Measurements from ENCODE around the gene OSBPL8. TPM values are rescaled to one million over a fixed set of nuclear protein-coding genes. Genes with fewer than 3 reads are reported as not detected.

Gene OSBPL8
- total and polyA plus RNA-seq, 10 of the 15 experiments (the other 5 are each of a cell fraction or from before 2014, with no cell fraction given) = 10.4 to 58.0 (median 32.0) TPM

DNA sequence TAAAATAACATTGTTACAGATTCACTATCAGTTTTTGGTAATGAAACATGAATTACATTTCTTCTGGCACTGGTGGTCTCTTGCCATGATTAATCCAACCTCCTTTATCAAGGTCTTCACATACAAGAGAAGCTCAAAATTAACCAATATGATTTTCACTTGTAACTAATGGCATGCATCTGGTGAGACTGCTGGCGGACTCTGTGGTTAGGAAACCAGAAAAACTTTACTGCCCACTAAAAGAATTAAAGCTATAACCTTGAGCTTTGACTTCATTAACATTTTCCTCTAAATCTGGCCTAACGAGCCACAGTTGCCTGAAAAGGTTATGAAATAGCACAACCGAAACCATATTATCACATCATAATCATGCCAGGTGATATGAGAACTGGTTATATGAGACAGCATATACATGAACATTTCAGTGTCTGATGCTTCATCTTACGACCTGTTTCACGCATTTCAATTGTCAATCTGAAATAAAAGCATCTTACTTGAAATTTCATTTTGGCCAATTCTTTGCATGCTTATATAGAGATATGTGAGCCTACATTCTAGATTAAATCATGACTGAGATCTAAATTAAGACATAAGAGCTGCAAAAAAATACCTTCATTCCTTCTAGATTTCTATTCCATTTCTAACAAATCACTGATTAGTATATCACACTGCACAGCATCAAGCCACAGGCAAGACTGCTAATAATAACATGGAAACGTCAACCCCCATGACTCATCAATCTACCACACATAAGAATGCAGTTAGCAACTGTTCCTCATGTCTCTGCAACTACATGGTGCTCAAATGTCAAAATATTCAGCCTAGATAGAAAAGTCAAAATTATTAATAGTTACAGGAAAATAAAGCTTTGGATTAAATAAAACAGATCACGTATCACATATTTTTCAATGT lies 89.3 kb downstream of the OSBPL8 start (continued):
- TF ChIP-seq, protein P1, sequence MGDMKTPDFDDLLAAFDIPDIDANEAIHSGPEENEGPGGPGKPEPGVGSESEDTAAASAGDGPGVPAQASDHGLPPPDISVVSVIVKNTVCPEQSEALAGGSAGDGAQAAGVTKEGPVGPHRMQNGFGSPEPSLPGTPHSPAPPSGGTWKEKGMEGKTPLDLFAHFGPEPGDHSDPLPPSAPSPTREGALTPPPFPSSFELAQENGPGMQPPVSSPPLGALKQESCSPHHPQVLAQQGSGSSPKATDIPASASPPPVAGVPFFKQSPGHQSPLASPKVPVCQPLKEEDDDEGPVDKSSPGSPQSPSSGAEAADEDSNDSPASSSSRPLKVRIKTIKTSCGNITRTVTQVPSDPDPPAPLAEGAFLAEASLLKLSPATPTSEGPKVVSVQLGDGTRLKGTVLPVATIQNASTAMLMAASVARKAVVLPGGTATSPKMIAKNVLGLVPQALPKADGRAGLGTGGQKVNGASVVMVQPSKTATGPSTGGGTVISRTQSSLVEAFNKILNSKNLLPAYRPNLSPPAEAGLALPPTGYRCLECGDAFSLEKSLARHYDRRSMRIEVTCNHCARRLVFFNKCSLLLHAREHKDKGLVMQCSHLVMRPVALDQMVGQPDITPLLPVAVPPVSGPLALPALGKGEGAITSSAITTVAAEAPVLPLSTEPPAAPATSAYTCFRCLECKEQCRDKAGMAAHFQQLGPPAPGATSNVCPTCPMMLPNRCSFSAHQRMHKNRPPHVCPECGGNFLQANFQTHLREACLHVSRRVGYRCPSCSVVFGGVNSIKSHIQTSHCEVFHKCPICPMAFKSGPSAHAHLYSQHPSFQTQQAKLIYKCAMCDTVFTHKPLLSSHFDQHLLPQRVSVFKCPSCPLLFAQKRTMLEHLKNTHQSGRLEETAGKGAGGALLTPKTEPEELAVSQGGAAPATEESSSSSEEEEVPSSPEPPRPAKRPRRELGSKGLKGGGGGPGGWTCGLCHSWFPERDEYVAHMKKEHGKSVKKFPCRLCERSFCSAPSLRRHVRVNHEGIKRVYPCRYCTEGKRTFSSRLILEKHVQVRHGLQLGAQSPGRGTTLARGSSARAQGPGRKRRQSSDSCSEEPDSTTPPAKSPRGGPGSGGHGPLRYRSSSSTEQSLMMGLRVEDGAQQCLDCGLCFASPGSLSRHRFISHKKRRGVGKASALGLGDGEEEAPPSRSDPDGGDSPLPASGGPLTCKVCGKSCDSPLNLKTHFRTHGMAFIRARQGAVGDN (IDR thresholded peaks at IDR 0.05) = no peak
- TF ChIP-seq TCF3 (IDR thresholded peaks at IDR 0.05; ENCODE audit: borderline replicate concordance, insufficient read depth, low read depth, low read length) (no peak), MXI1 (IDR thresholded peaks at IDR 0.05; ENCODE audit: low read depth, low read length) (no peak), BRCA1 (IDR thresholded peaks at IDR 0.05; ENCODE audit: low read depth, low read length) (no peak), NR2C1 (IDR thresholded peaks at IDR 0.05) (no peak), RUNX3 (IDR thresholded peaks at IDR 0.05; ENCODE audit: low read length) (peak; percentile 47; the same call in 1 of the 2 replicates), KLF5 (IDR thresholded peaks at IDR 0.05; ENCODE audit: partially characterized antibody) (no peak), BCL11A (IDR thresholded peaks at IDR 0.05; ENCODE audit: low read depth, low read length) (no peak), POLR2A (IDR thresholded peaks at IDR 0.05; ENCODE audit: low read depth, low read length) (no peak), JUND (IDR thresholded peaks at IDR 0.05; ENCODE audit: low read depth, low read length) (peak; percentile 29; the same call in 1 of the 2 replicates), EP300 (IDR thresholded peaks at IDR 0.05; ENCODE audit: borderline replicate concordance in 1 of 2, control insufficient read depth in 1 of 2, low read depth in 2 of 2, low read length in 2 of 2) (no peak), TARDBP (IDR thresholded peaks at IDR 0.05; ENCODE audit: borderline replicate concordance) (no peak), CREM (IDR thresholded peaks at IDR 0.05; ENCODE audit: low read depth) (no peak; the same call in 1 of the 2 replicates), SPI1 (IDR thresholded peaks at IDR 0.05; ENCODE audit: borderline replicate concordance, insufficient read depth, low read depth, low read length) (no peak), PML (IDR thresholded peaks at IDR 0.05; ENCODE audit: low read length) (no peak), NR2C2 (IDR thresholded peaks at IDR 0.05; ENCODE audit: borderline replicate concordance, control insufficient read depth, insufficient read length, low read depth) (no peak), RB1 (IDR thresholded peaks at IDR 0.05; ENCODE audit: borderline replicate concordance) (no peak), ETV6 (conservative IDR thresholded peaks at IDR 0.05 in 1 of 2, IDR thresholded peaks at IDR 0.05 in 1 of 2; ENCODE audit: borderline replicate concordance in 1 of 2, low read depth in 1 of 2) (no peak), FOS (IDR thresholded peaks at IDR 0.05; ENCODE audit: borderline replicate concordance, extremely low read depth, insufficient read length) (no peak)
- TF ChIP-seq, protein P2, sequence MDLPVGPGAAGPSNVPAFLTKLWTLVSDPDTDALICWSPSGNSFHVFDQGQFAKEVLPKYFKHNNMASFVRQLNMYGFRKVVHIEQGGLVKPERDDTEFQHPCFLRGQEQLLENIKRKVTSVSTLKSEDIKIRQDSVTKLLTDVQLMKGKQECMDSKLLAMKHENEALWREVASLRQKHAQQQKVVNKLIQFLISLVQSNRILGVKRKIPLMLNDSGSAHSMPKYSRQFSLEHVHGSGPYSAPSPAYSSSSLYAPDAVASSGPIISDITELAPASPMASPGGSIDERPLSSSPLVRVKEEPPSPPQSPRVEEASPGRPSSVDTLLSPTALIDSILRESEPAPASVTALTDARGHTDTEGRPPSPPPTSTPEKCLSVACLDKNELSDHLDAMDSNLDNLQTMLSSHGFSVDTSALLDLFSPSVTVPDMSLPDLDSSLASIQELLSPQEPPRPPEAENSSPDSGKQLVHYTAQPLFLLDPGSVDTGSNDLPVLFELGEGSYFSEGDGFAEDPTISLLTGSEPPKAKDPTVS (IDR thresholded peaks at IDR 0.05; ENCODE audit: low read depth, low read length) = no peak
- TF ChIP-seq, protein P3, sequence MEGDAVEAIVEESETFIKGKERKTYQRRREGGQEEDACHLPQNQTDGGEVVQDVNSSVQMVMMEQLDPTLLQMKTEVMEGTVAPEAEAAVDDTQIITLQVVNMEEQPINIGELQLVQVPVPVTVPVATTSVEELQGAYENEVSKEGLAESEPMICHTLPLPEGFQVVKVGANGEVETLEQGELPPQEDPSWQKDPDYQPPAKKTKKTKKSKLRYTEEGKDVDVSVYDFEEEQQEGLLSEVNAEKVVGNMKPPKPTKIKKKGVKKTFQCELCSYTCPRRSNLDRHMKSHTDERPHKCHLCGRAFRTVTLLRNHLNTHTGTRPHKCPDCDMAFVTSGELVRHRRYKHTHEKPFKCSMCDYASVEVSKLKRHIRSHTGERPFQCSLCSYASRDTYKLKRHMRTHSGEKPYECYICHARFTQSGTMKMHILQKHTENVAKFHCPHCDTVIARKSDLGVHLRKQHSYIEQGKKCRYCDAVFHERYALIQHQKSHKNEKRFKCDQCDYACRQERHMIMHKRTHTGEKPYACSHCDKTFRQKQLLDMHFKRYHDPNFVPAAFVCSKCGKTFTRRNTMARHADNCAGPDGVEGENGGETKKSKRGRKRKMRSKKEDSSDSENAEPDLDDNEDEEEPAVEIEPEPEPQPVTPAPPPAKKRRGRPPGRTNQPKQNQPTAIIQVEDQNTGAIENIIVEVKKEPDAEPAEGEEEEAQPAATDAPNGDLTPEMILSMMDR (IDR thresholded peaks at IDR 0.05 in 2 of 3, conservative IDR thresholded peaks at IDR 0.05 in 1 of 3; ENCODE audit: control insufficient read depth in 2 of 3, extremely low read depth in 1 of 3, insufficient read depth in 1 of 3, low read depth in 3 of 3, low read length in 3 of 3) = no peak

All from GM12878 (cell line).